ENCODE data around the gene IFI27L2.

DNA sequence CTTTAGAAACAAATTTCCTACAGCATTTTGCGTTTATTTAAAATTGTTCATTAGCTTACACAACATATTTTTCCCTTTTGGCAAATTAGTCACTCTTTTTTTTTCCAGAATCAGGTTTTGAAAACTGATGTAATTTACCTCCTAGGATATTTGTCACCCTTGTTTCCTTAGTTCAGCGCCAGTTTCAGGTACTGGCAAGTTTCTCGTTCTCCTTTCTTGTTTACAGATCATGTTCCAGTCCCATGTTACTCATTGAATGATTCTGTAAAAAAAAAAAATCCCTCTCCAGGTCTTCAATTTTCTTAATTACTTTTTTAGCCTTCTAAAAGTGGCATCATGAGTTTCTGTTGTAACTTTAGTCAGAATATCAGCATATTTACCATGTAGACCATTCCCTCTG lies 47.4 kb upstream of the IFI27L2 start:
- TF ChIP-seq, protein P1, sequence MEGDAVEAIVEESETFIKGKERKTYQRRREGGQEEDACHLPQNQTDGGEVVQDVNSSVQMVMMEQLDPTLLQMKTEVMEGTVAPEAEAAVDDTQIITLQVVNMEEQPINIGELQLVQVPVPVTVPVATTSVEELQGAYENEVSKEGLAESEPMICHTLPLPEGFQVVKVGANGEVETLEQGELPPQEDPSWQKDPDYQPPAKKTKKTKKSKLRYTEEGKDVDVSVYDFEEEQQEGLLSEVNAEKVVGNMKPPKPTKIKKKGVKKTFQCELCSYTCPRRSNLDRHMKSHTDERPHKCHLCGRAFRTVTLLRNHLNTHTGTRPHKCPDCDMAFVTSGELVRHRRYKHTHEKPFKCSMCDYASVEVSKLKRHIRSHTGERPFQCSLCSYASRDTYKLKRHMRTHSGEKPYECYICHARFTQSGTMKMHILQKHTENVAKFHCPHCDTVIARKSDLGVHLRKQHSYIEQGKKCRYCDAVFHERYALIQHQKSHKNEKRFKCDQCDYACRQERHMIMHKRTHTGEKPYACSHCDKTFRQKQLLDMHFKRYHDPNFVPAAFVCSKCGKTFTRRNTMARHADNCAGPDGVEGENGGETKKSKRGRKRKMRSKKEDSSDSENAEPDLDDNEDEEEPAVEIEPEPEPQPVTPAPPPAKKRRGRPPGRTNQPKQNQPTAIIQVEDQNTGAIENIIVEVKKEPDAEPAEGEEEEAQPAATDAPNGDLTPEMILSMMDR (conservative IDR thresholded peaks at IDR 0.05 in 1 of 2, IDR thresholded peaks at IDR 0.05 in 1 of 2; ENCODE audit: low read depth in 1 of 2, low read length in 2 of 2): no peak
- TF ChIP-seq EZH2 (IDR thresholded peaks at IDR 0.05; ENCODE audit: low read length, missing control alignments): no peak
